Measurements from ENCODE around the gene MBP.

DNA sequence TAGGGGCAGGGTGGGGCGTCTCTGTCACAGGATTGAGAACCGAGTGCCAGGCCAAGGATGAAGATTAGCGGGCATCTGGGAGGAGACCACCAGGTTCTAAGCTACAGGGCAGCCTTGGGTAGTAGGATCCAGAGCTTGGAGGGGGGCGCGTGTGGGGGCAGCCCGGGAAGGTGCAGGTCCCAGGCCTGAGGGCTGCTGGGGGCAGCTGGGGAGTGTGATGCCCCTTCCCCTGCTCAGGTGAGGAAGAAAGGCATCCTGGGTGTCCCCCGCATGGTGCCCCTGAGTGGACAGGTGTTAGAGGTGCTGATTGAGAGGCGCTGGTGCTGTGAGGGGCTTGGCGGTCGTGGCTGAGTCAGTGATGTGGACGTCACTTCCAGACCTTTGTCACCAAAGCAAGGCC is 33.9 kb upstream of the MBP start:
- TF ChIP-seq POLR2A (IDR thresholded peaks at IDR 0.05; ENCODE audit: low read depth, low read length) (no peak), TAF1 (IDR thresholded peaks at IDR 0.05; ENCODE audit: borderline replicate concordance, low read depth, low read length) (no peak), POLR2AphosphoS5 (IDR thresholded peaks at IDR 0.05; ENCODE audit: low read depth, low read length) (no peak)

Measured in GM12892 (cell line).